Measurements from ENCODE around the gene C19orf81. TPM values are rescaled to one million over a fixed set of nuclear protein-coding genes. Genes with fewer than 3 reads are reported as not detected.

The C19orf81 gene
- total RNA-seq, 2 experiments from 2014 or later: 1.5 to 3.2 TPM

- POLR2A ChIA-PET: no interaction called here
- TF ChIP-seq CTCF (IDR thresholded peaks at IDR 0.05): no peak
- ATAC-seq (no peak), DNase-seq (no peak)
- Mint-ChIP-seq H3K4me1 (ENCODE audit: low read depth) (peaks cover 2% of the 10 kb centered on the region), H3K9me3 (no peaks in the 10 kb centered on the region), H3K27ac (no peak overlapping the region), H3K4me3 (no peak overlapping the region), H3K27me3 (peaks cover 44% of the 10 kb centered on the region), H3K36me3 (ENCODE audit: low read depth) (no peaks in the 10 kb centered on the region)
- intact Hi-C loops (cut with micrococcal nuclease): no loop called here
- CTCF ChIA-PET: interaction anchor here (1.1 kb wide), 1 partner anchor 27 kb away, joined by 3 read pairs; no protein-coding TSS in a partner anchor
Measured at GRCh38 chr19:50697414-50698124, 48.3 kb downstream of the C19orf81 start.

GRCh38 chr19:50701367-50701985 is 52.2 kb downstream of the C19orf81 start:
- CTCF ChIA-PET: interaction anchor here (1.3 kb wide), 1 partner anchor 23 kb away, joined by 3 read pairs; no protein-coding TSS in a partner anchor

GRCh38 chr19:50702158-50702870 is 53.1 kb downstream of the C19orf81 start:
- DNase-seq (no peak), ATAC-seq (no peak)
- intact Hi-C loops (cut with micrococcal nuclease): no loop called here
- Mint-ChIP-seq H3K27me3 (peaks cover 37% of the 10 kb centered on the region), H3K27ac (no peak overlapping the region), H3K9me3 (no peaks in the 10 kb centered on the region), H3K4me1 (ENCODE audit: low read depth) (no peaks in the 10 kb centered on the region), H3K36me3 (ENCODE audit: low read depth) (no peaks in the 10 kb centered on the region), H3K4me3 (no peak overlapping the region)
- ChIA-PET POLR2A (interaction anchor here (0.5 kb wide), 1 partner anchor 726 kb away, joined by 3 read pairs; no protein-coding TSS in a partner anchor), CTCF (no interaction called here)
- no peak for TF ChIP-seq CTCF (IDR thresholded peaks at IDR 0.05)

More at GRCh38 chr19:50701367-50701985, 52.2 kb downstream of the C19orf81 start:
- peaks cover 42% of the 10 kb centered on the region for H3K27me3 Mint-ChIP-seq
- H3K36me3 Mint-ChIP-seq (ENCODE audit: low read depth): no peaks in the 10 kb centered on the region
- intact Hi-C loops (cut with micrococcal nuclease): no loop called here
- H3K9me3 Mint-ChIP-seq: no peaks in the 10 kb centered on the region
- TF ChIP-seq CTCF (IDR thresholded peaks at IDR 0.05): no peak
- DNase-seq (no peak), ATAC-seq (no peak)
- no peaks in the 10 kb centered on the region for H3K4me1 Mint-ChIP-seq (ENCODE audit: low read depth)
- H3K27ac Mint-ChIP-seq: no peak overlapping the region
- H3K4me3 Mint-ChIP-seq: no peak overlapping the region
- POLR2A ChIA-PET: no interaction called here

GRCh38 chr19:50702871-50703829 is 53.9 kb downstream of the C19orf81 start:
- intact Hi-C loops (cut with micrococcal nuclease): no loop called here
- no peaks in the 10 kb centered on the region for H3K9me3 Mint-ChIP-seq
- no peak for ATAC-seq
- no peaks in the 10 kb centered on the region for H3K4me1 Mint-ChIP-seq (ENCODE audit: low read depth)
- H3K27ac Mint-ChIP-seq: no peak overlapping the region
- no peak for TF ChIP-seq CTCF (IDR thresholded peaks at IDR 0.05)
- H3K4me3 Mint-ChIP-seq: no peak overlapping the region
- CTCF ChIA-PET: interaction anchor here (1.8 kb wide), 1 partner anchor 76 kb away, joined by 5 read pairs; no protein-coding TSS in a partner anchor
- H3K36me3 Mint-ChIP-seq (ENCODE audit: low read depth): no peaks in the 10 kb centered on the region
- POLR2A ChIA-PET: interaction anchor here (0.5 kb wide), 1 partner anchor 725 kb away, joined by 3 read pairs; no protein-coding TSS in a partner anchor
- peaks cover 36% of the 10 kb centered on the region for H3K27me3 Mint-ChIP-seq
- DNase-seq: no peak

Measured in activated CD8-positive, alpha-beta T cell treated with anti-CD3 and anti-CD28 coated beads for 36 hours (primary cell).